Measurements from ENCODE around the gene DNMT1. TPM values are rescaled to one million over a fixed set of nuclear protein-coding genes. Genes with fewer than 3 reads are reported as not detected.

DNMT1 gene
- total RNA-seq, 1 experiment from 2014 or later = 117 TPM

DNA sequence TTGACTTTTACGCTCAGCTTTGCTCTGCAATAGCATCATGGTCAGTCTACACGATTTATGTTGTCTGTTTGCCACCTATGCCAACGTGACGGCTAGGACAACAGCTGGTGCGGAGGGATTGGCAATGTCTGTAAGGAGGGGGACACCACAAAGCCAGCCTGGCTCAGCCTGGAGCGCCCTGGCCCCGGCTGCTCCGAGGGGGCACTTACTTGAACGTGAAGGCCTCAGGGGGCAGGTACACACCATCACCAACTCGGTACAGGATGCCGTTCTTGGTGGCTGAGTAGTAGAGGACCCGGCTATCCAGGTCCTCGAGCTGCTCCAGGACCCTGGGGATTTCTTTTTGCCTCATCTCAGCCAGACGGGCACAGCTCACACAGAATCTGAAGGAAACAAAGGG, 48.6 kb downstream of the DNMT1 start:
- Histone ChIP-seq H3K27ac (no peak overlapping the region), H3K4me1 (replicated peaks; ENCODE audit: insufficient read depth) (no peaks in the 10 kb centered on the region), H3K79me2 (ENCODE audit: low read depth) (no peaks in the 10 kb centered on the region), H3K4me3 (no peak overlapping the region), H3K9me2 (ENCODE audit: insufficient read depth) (no peaks in the 10 kb centered on the region), H3K4me2 (no peak overlapping the region), H4K20me1 (ENCODE audit: insufficient read depth) (peaks cover 5% of the 10 kb centered on the region; the same call in 1 of the 2 replicates), H3K36me3 (ENCODE audit: low read depth) (peaks cover 57% of the 10 kb centered on the region), H2AFZ (no peak overlapping the region), H3K9me3 (ENCODE audit: insufficient read depth, low read depth) (no peaks in the 10 kb centered on the region), H3K27me3 (ENCODE audit: insufficient read depth, low read depth) (no peaks in the 10 kb centered on the region), H3F3A (ENCODE audit: insufficient read depth, low read depth) (peaks cover 8% of the 10 kb centered on the region; the same call in 1 of the 2 replicates)
- intact Hi-C loops (cut with micrococcal nuclease; ENCODE audit: unreplicated experiment) = no loop called here
- no TSS peak for BruUV-seq (replicated peaks)
- TF ChIP-seq, protein P1, sequence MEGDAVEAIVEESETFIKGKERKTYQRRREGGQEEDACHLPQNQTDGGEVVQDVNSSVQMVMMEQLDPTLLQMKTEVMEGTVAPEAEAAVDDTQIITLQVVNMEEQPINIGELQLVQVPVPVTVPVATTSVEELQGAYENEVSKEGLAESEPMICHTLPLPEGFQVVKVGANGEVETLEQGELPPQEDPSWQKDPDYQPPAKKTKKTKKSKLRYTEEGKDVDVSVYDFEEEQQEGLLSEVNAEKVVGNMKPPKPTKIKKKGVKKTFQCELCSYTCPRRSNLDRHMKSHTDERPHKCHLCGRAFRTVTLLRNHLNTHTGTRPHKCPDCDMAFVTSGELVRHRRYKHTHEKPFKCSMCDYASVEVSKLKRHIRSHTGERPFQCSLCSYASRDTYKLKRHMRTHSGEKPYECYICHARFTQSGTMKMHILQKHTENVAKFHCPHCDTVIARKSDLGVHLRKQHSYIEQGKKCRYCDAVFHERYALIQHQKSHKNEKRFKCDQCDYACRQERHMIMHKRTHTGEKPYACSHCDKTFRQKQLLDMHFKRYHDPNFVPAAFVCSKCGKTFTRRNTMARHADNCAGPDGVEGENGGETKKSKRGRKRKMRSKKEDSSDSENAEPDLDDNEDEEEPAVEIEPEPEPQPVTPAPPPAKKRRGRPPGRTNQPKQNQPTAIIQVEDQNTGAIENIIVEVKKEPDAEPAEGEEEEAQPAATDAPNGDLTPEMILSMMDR (conservative IDR thresholded peaks at IDR 0.05) = no peak
- CTCF ChIA-PET = no interaction called here
- DNase-seq = no peak
- POLR2A ChIA-PET (ENCODE audit: unreplicated experiment) = no interaction called here

DNA sequence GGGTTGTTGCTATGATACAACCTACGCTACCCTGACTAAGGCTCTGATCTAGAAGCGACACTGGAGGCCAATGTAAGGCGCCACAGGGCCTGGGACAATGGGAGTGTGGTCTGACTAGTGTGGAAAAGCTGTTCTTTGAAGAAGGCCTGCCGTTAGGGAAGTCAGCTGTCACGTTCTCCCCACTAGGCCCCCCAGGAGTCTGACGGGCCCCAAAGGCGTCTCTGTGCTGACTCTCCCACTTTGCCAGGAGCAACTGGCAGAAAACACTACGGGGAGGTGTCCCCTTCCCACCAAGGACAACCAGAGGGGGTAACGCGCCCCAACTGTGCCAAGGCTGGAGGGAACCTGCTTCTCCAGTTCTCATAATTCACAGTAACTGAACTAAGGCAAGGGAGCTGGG, 49.7 kb downstream of the DNMT1 start:
- peaks cover 8% of the 10 kb centered on the region; the same call in 1 of the 2 replicates for H3F3A ChIP-seq (ENCODE audit: insufficient read depth, low read depth)
- DNase-seq = no peak
- peaks cover 3% of the 10 kb centered on the region; the same call in 1 of the 2 replicates for H4K20me1 ChIP-seq (ENCODE audit: insufficient read depth)
- H3K4me3 ChIP-seq = no peak overlapping the region
- H3K4me1 ChIP-seq (replicated peaks; ENCODE audit: insufficient read depth) = no peaks in the 10 kb centered on the region
- POLR2A ChIA-PET (ENCODE audit: unreplicated experiment) = no interaction called here
- H3K79me2 ChIP-seq (ENCODE audit: low read depth) = no peaks in the 10 kb centered on the region
- H3K36me3 ChIP-seq (ENCODE audit: low read depth) = peaks cover 59% of the 10 kb centered on the region
- CTCF ChIA-PET = no interaction called here
- intact Hi-C loops (cut with micrococcal nuclease; ENCODE audit: unreplicated experiment) = no loop called here
- no peaks in the 10 kb centered on the region for H3K9me3 ChIP-seq (ENCODE audit: insufficient read depth, low read depth)
- no peak overlapping the region for H2AFZ ChIP-seq
- no TSS peak for BruUV-seq (replicated peaks)
- TF ChIP-seq EZH2 (IDR thresholded peaks at IDR 0.05; ENCODE audit: low read depth) = no peak
- TF ChIP-seq, protein P1 (conservative IDR thresholded peaks at IDR 0.05) = no peak
- H3K9me2 ChIP-seq (ENCODE audit: insufficient read depth) = no peaks in the 10 kb centered on the region
- H3K27ac ChIP-seq = no peak overlapping the region
- H3K27me3 ChIP-seq (ENCODE audit: insufficient read depth, low read depth) = no peaks in the 10 kb centered on the region
- no peak overlapping the region for H3K4me2 ChIP-seq

DNA sequence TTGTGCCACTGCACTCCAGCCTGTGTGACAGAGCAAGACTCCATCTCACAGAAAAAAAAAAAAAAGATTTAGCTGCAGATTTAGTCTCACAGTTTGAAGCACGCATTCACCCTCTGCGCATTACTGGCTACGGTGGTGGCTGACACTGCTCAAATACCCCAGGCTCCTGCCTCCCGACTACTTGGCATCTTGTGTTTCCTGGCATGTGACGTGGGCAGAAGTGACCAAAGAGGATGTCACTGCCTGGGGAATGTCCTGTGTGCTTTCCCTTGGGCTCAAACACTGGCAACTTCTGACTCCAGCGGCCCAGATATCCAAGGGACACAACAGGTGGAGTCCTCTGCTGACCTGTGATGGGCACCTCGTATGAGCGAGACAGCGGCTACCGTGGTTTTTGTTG, 50.4 kb downstream of the DNMT1 start:
- no peak overlapping the region for H3K4me2 ChIP-seq
- peaks cover 52% of the 10 kb centered on the region for H3K36me3 ChIP-seq (ENCODE audit: low read depth)
- intact Hi-C loops (cut with micrococcal nuclease; ENCODE audit: unreplicated experiment) = no loop called here
- H2AFZ ChIP-seq = no peak overlapping the region
- TF ChIP-seq EZH2 (IDR thresholded peaks at IDR 0.05; ENCODE audit: low read depth) = no peak
- POLR2A ChIA-PET (ENCODE audit: unreplicated experiment) = no interaction called here
- H4K20me1 ChIP-seq (ENCODE audit: insufficient read depth) = peaks cover 3% of the 10 kb centered on the region; the same call in 1 of the 2 replicates
- H3K4me3 ChIP-seq = no peak overlapping the region
- no peaks in the 10 kb centered on the region for H3K79me2 ChIP-seq (ENCODE audit: low read depth)
- no peaks in the 10 kb centered on the region for H3K9me2 ChIP-seq (ENCODE audit: insufficient read depth)
- no peaks in the 10 kb centered on the region for H3K27me3 ChIP-seq (ENCODE audit: insufficient read depth, low read depth)
- H3K4me1 ChIP-seq (replicated peaks; ENCODE audit: insufficient read depth) = no peaks in the 10 kb centered on the region
- DNase-seq = no peak
- peaks cover 4% of the 10 kb centered on the region; the same call in 1 of the 2 replicates for H3F3A ChIP-seq (ENCODE audit: insufficient read depth, low read depth)
- CTCF ChIA-PET = no interaction called here
- no peaks in the 10 kb centered on the region for H3K9me3 ChIP-seq (ENCODE audit: insufficient read depth, low read depth)
- no peak overlapping the region for H3K27ac ChIP-seq
- BruUV-seq (replicated peaks) = no TSS peak

DNA sequence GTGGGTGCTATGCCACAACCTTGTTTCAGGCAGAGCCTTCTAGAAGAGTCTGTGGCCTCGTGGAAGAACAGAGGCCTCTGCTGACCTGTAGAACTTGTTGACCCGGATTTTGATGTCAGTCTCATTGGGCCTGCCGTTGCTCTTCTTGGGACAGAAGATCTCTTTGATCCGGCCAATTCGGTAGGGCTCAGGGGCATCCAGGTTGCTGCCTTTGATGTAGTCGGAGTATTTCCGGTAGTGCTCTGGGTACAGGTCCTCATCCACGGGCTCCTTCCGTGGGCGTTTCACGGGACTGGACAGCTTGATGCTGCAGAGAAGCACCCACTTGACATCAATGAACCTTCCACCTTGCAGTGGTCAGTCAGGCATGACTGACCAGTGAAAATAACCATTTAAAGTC, 51.1 kb downstream of the DNMT1 start:
- H3K9me3 ChIP-seq (ENCODE audit: insufficient read depth, low read depth) = no peaks in the 10 kb centered on the region
- POLR2A ChIA-PET (ENCODE audit: unreplicated experiment) = interaction anchor here (0.6 kb wide), 1 partner anchor 190 kb away, joined by 3 read pairs; the partner anchor contains the start of gene RAVER1
- CTCF ChIA-PET = no interaction called here
- DNase-seq = no peak
- H3K27ac ChIP-seq = no peak overlapping the region
- BruUV-seq (replicated peaks) = no TSS peak
- no peaks in the 10 kb centered on the region for H3K9me2 ChIP-seq (ENCODE audit: insufficient read depth)
- no peak overlapping the region for H2AFZ ChIP-seq
- H3K79me2 ChIP-seq (ENCODE audit: low read depth) = no peaks in the 10 kb centered on the region
- TF ChIP-seq, protein P1 (conservative IDR thresholded peaks at IDR 0.05) = no peak
- no peak for TF ChIP-seq EZH2 (IDR thresholded peaks at IDR 0.05; ENCODE audit: low read depth)
- peaks cover 3% of the 10 kb centered on the region; the same call in 1 of the 2 replicates for H4K20me1 ChIP-seq (ENCODE audit: insufficient read depth)
- H3K4me3 ChIP-seq = no peak overlapping the region
- peaks cover 53% of the 10 kb centered on the region for H3K36me3 ChIP-seq (ENCODE audit: low read depth)
- H3F3A ChIP-seq (ENCODE audit: insufficient read depth, low read depth) = peaks cover 4% of the 10 kb centered on the region; the same call in 1 of the 2 replicates
- H3K4me2 ChIP-seq = no peak overlapping the region
- intact Hi-C loops (cut with micrococcal nuclease; ENCODE audit: unreplicated experiment) = no loop called here
- H3K4me1 ChIP-seq (replicated peaks; ENCODE audit: insufficient read depth) = no peaks in the 10 kb centered on the region
- no peaks in the 10 kb centered on the region for H3K27me3 ChIP-seq (ENCODE audit: insufficient read depth, low read depth)
